GM10266 (cell line): ENCODE results near the gene CYP2B6.
"Not testable (repeated sequence)": the region's sequence is repeated elsewhere in the genome, so short reads cannot be mapped to it uniquely, and the experiment has no call there.

Experiments used
- DNase-seq: peaks from one replicate; pipeline ENCODE4 v3.0.0; 2012; ENCODE audit errors: extremely low spot score
- CTCF ChIP-seq: IDR thresholded peaks from 2 replicates; pipeline ENCODE4 v1.5.1; 2012; ENCODE audit warnings: mild to moderate bottlenecking, low read depth; ENCODE audit not compliant: control insufficient read depth, insufficient read depth; ENCODE audit errors: missing control alignments

CYP2B6 gene

GRCh38 chr19:40974633-40975037 is 16.4 kb upstream of the CYP2B6 start:
- TF ChIP-seq CTCF: peak; percentile 91
- DNase-seq: peak; percentile 79

GRCh38 chr19:40976134-40976533 is 14.9 kb upstream of the CYP2B6 start:
- DNase-seq: no peak
- TF ChIP-seq CTCF: no peak

- DNase-seq: no peak
- TF ChIP-seq CTCF: no peak
These were observed 14.4 kb upstream of the CYP2B6 start for GRCh38 chr19:40976724-40977123.

- not testable (repeated sequence) for DNase-seq
These were observed 11.3 kb upstream of the CYP2B6 start for GRCh38 chr19:40979759-40980158.

- DNase-seq: not testable (repeated sequence)
These were observed 10.2 kb upstream of the CYP2B6 start for GRCh38 chr19:40980743-40981442.

GRCh38 chr19:40981591-40981990 is 9.5 kb upstream of the CYP2B6 start:
- no peak for DNase-seq
- TF ChIP-seq CTCF: no peak

- no peak for DNase-seq
- TF ChIP-seq CTCF: no peak
These were observed 8.4 kb upstream of the CYP2B6 start for GRCh38 chr19:40982594-40983101.

GRCh38 chr19:40989453-40989852 is 1.6 kb upstream of the CYP2B6 start:
- DNase-seq: no peak
- TF ChIP-seq CTCF: no peak
